Ovary (tissue), 9 donors: ENCODE results near the gene OR2T10. TPM values are rescaled to one million over a fixed set of nuclear protein-coding genes. Genes with fewer than 3 reads are reported as not detected.

ENCODE experiments used
- DNase-seq, 5 donors: peaks; one replicate each; pipeline ENCODE4 v3.0.0-alpha.2; 2019 to 2020
- H3K27ac ChIP-seq, 2 donors: fragments of 200-600 bp; one replicate each; pipeline versions ENCODE4 v1.5.1 to v1.8.0; 2019 to 2022
- H3K27me3 ChIP-seq: fragments of 200-600 bp; one replicate; pipeline ENCODE4 v1.8.0; 2022
- H3K36me3 ChIP-seq: fragments of 200-600 bp; sonication (generic); one replicate; pipeline ENCODE4 v1.5.1; 2019
- H3K4me1 ChIP-seq: one replicate; pipeline ENCODE4 v1.8.1; 2013; ENCODE audit warnings: mild to moderate bottlenecking, moderate library complexity; ENCODE audit not compliant: insufficient read depth
- H3K4me3 ChIP-seq: fragments of 200-600 bp; sonication (generic); one replicate; pipeline ENCODE4 v1.5.1; 2017
- H3K9me3 ChIP-seq, 2 donors: fragments of 200-600 bp in 1 of 2; sonication (generic) in 1 of 2; one replicate each; pipeline versions ENCODE4 v1.5.1 to v1.8.1; 2013 to 2019; ENCODE audit warnings: mild to moderate bottlenecking in 1 of 2, moderate library complexity in 1 of 2
- CTCF ChIP-seq, 3 donors: fragments of 450-650 bp in 2 of 3; fragments of 200-600 bp in 1 of 3; IDR thresholded peaks; one replicate each; pipeline versions ENCODE4 v1.5.1 to v1.8.0; 2016 to 2022; ENCODE audit warnings: antibody characterized with exemption in 3 of 3, mild to moderate bottlenecking in 1 of 3
- EP300 ChIP-seq: sonication (generic); formaldehyde crosslinking; IDR thresholded peaks from one replicate; pipeline ENCODE4 v1.6.1; 2017; ENCODE audit warnings: antibody characterized with exemption
- POLR2A ChIP-seq: fragments of 450-650 bp; IDR thresholded peaks from one replicate; pipeline ENCODE4 v1.6.1; 2017; ENCODE audit warnings: antibody characterized with exemption, mild to moderate bottlenecking, moderate library complexity
- whole genome bisulfite sequencing, 3 donors: extraction: QIAGEN DNeasy Blood & Tissue Kit in 1 of 3; methylation state at CpG; one replicate each; pipeline versions ENCODE4 v1.1.5 to v1.1.7; 2013 to 2017; 5-methylcytosine and 5-hydroxymethylcytosine counted together
- intact Hi-C, 4 donors: fragments of 100-400 bp; cut with DNase I; formaldehyde crosslinking; loops; one replicate each; pipeline versions ENCODE4 v1.11.0 to v1.15.1; 2022 to 2023
- polyA plus RNA-seq, 2 donors: library from polyadenylated mRNA; stranded (reverse); fragments of 200-250 nt in 1 of 2; fragments of 350-450 nt in 1 of 2; fragmentation: Illumina TruSeq in 1 of 2; extraction: RNeasy Lipid Tissue Mini Kit (QIAGEN cat#74804) in 1 of 2; gene quantifications; one replicate each; pipeline ENCODE4 v1.2.3, GENCODE V29; 2013 to 2014
- total RNA-seq, 7 donors: library from RNA; depleted of rRNA in 2 of 7; stranded (reverse); fragments of >200 nt in 2 of 7; fragmentation: NEBNext Ultra II Directional in 3 of 7; extraction: Animal tissue kit (Norgen Biotek cat#: 25700) in 3 of 7; gene quantifications; one replicate each; pipeline versions ENCODE4 v1.1.0 to v1.2.4, GENCODE V29; 2016 to 2023
- donor health status: DM: no; HTN: no; CAD: no; lungs with moderate emphysema.
- donor health status: DM: no; HTN: no; CAD: no.
- donor health status: Bipolar disorder and iron deficiency.
- donor health status: DM: yes; HTN: yes; CAD: no.
- donor health status: DM: no; HTN: no; CAD: no.
- donor health status: DM: yes; HTN: yes; CAD: no.

Gene OR2T10
- total and polyA plus RNA-seq, 9 donors: 2.1 TPM; not detected in 8

GRCh38 chr1:248596615-248597014, 885 bp downstream of the OR2T10 start:
- WGBS, 3 donors: 69 to 77% (median 75%) methylated on average over 2 of the region's 2 CpGs
- Histone ChIP-seq H3K27me3 (no peaks in the 10 kb centered on the region), H3K9me3 (no peaks in the 10 kb centered on the region), H3K36me3 (no peaks in the 10 kb centered on the region), H3K4me1 (no peaks in the 10 kb centered on the region), H3K4me3 (no peak overlapping the region), H3K27ac (no peak overlapping the region)
- no peak for DNase-seq
- intact Hi-C loops: no loop called here
- no peak for TF ChIP-seq POLR2A
- TF ChIP-seq EP300: no peak
- no peak for TF ChIP-seq CTCF (IDR thresholded peaks at IDR 0.05)

GRCh38 chr1:248593226-248593625, 4.3 kb downstream of the OR2T10 start:
- no peaks in the 10 kb centered on the region for H3K4me1 ChIP-seq
- no peaks in the 10 kb centered on the region for H3K27me3 ChIP-seq
- WGBS, 3 donors: 78 to 85% (median 83%) methylated on average over 5 of the region's 5 CpGs
- intact Hi-C loops: no loop called here
- no peaks in the 10 kb centered on the region for H3K9me3 ChIP-seq
- no peaks in the 10 kb centered on the region for H3K36me3 ChIP-seq
- TF ChIP-seq EP300: no peak
- no peak for TF ChIP-seq CTCF (IDR thresholded peaks at IDR 0.05)
- no peak for TF ChIP-seq POLR2A
- no peak overlapping the region for H3K27ac ChIP-seq
- DNase-seq: no peak
- no peak overlapping the region for H3K4me3 ChIP-seq

GRCh38 chr1:248592655-248593054, 4.8 kb downstream of the OR2T10 start:
- intact Hi-C loops: no loop called here

GRCh38 chr1:248590055-248590454, 7.4 kb downstream of the OR2T10 start:
- 91 to 92% (median 91%) methylated on average over 17 of the region's 17 CpGs for WGBS, 3 donors

More at GRCh38 chr1:248592655-248593054, 4.8 kb downstream of the OR2T10 start:
- H3K4me1 ChIP-seq: no peaks in the 10 kb centered on the region
- no peak overlapping the region for H3K27ac ChIP-seq
- H3K27me3 ChIP-seq: no peaks in the 10 kb centered on the region
- TF ChIP-seq CTCF (IDR thresholded peaks at IDR 0.05) (no peak), POLR2A (no peak), EP300 (no peak)
- DNase-seq: no peak
- H3K9me3 ChIP-seq: no peaks in the 10 kb centered on the region
- H3K4me3 ChIP-seq: no peak overlapping the region
- WGBS, 3 donors: 58 to 62% (median 62%) methylated on average over 1 of the region's 1 CpG
- H3K36me3 ChIP-seq: no peaks in the 10 kb centered on the region

More at GRCh38 chr1:248590055-248590454, 7.4 kb downstream of the OR2T10 start:
- no peak overlapping the region for H3K4me3 ChIP-seq
- H3K36me3 ChIP-seq: no peaks in the 10 kb centered on the region
- no peaks in the 10 kb centered on the region for H3K27me3 ChIP-seq
- H3K27ac ChIP-seq: no peak overlapping the region
- H3K4me1 ChIP-seq: no peaks in the 10 kb centered on the region
- DNase-seq: no peak
- intact Hi-C loops: no loop called here
- H3K9me3 ChIP-seq: no peaks in the 10 kb centered on the region
- TF ChIP-seq CTCF (IDR thresholded peaks at IDR 0.05) (no peak), POLR2A (no peak), EP300 (no peak)
